Measurements from ENCODE around the gene ARMH1. TPM values are rescaled to one million over a fixed set of nuclear protein-coding genes. Genes with fewer than 3 reads are reported as not detected.

Gene ARMH1
- total RNA-seq, 1 donor from 2014 or later = 4.7 TPM

GRCh38 chr1:44714532-44714931, 40.0 kb downstream of the ARMH1 start:
- DNase-seq (ENCODE audit: low read depth) = no peak
- Histone ChIP-seq H3K36me3 (ENCODE audit: control insufficient read depth, insufficient read depth, low read length) (no peaks in the 10 kb centered on the region), H3K27me3 (ENCODE audit: control insufficient read depth, insufficient read depth, low read length) (no peaks in the 10 kb centered on the region), H3K4me3 (ENCODE audit: low read depth, low read length) (no peak overlapping the region)
- TF ChIP-seq CTCF (IDR thresholded peaks at IDR 0.05; ENCODE audit: insufficient read depth, low read length, poor library complexity, severe bottlenecking) = no peak

- Histone ChIP-seq H3K27me3 (ENCODE audit: control insufficient read depth, insufficient read depth, low read length) (no peaks in the 10 kb centered on the region), H3K4me3 (ENCODE audit: low read depth, low read length) (no peak overlapping the region)
- DNase-seq (ENCODE audit: low read depth) = no peak
These were observed 40.5 kb downstream of the ARMH1 start for GRCh38 chr1:44714944-44715571.

GRCh38 chr1:44717156-44717555, 42.6 kb downstream of the ARMH1 start:
- no peak overlapping the region for H3K4me3 ChIP-seq (ENCODE audit: low read depth, low read length)
- H3K27me3 ChIP-seq (ENCODE audit: control insufficient read depth, insufficient read depth, low read length) = no peaks in the 10 kb centered on the region
- H3K36me3 ChIP-seq (ENCODE audit: control insufficient read depth, insufficient read depth, low read length) = no peaks in the 10 kb centered on the region
- no peak for TF ChIP-seq CTCF (IDR thresholded peaks at IDR 0.05; ENCODE audit: insufficient read depth, low read length, poor library complexity, severe bottlenecking)
- DNase-seq (ENCODE audit: low read depth) = no peak

More at GRCh38 chr1:44714944-44715571, 40.5 kb downstream of the ARMH1 start:
- H3K36me3 ChIP-seq (ENCODE audit: control insufficient read depth, insufficient read depth, low read length) = no peaks in the 10 kb centered on the region
- peak; percentile 88 for TF ChIP-seq CTCF (IDR thresholded peaks at IDR 0.05; ENCODE audit: insufficient read depth, low read length, poor library complexity, severe bottlenecking)

- H3K36me3 ChIP-seq (ENCODE audit: control insufficient read depth, insufficient read depth, low read length) = no peaks in the 10 kb centered on the region
- no peak overlapping the region for H3K4me3 ChIP-seq (ENCODE audit: low read depth, low read length)
- no peak for TF ChIP-seq CTCF (IDR thresholded peaks at IDR 0.05; ENCODE audit: insufficient read depth, low read length, poor library complexity, severe bottlenecking)
- no peaks in the 10 kb centered on the region for H3K27me3 ChIP-seq (ENCODE audit: control insufficient read depth, insufficient read depth, low read length)
- no peak for DNase-seq (ENCODE audit: low read depth)
These were observed 43.1 kb downstream of the ARMH1 start for GRCh38 chr1:44717653-44718052.

- no peak for TF ChIP-seq CTCF (IDR thresholded peaks at IDR 0.05; ENCODE audit: insufficient read depth, low read length, poor library complexity, severe bottlenecking)
- Histone ChIP-seq H3K36me3 (ENCODE audit: control insufficient read depth, insufficient read depth, low read length) (no peaks in the 10 kb centered on the region), H3K27me3 (ENCODE audit: control insufficient read depth, insufficient read depth, low read length) (no peaks in the 10 kb centered on the region), H3K4me3 (ENCODE audit: low read depth, low read length) (no peak overlapping the region)
- DNase-seq (ENCODE audit: low read depth) = no peak
These were observed 43.6 kb downstream of the ARMH1 start for GRCh38 chr1:44718091-44718490.

DNA sequence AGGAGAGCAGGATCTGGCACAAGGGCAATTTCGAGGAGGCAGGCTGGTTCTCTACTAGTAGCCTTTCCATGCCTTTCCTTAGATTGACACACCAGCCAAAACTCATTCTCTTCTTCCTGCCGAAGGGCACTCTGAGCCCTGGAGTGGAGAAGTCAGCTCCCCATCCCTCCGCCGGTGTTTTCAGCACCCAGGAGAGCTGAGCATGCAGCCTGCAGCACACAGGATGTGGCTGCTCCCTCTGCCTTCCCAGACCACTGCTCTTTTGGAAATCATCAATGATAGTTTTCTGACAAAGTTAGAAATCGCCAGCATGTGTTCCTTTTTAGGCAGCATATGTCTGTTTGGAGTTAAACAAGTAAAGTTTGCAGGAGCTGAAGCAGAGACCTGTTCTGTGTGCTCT, 44.8 kb downstream of the ARMH1 start:
- no peak for TF ChIP-seq CTCF (IDR thresholded peaks at IDR 0.05; ENCODE audit: insufficient read depth, low read length, poor library complexity, severe bottlenecking)
- no peaks in the 10 kb centered on the region for H3K36me3 ChIP-seq (ENCODE audit: control insufficient read depth, insufficient read depth, low read length)

More for the DNA sequence above, 44.8 kb downstream of the ARMH1 start:
- no peak for DNase-seq (ENCODE audit: low read depth)
- H3K4me3 ChIP-seq (ENCODE audit: low read depth, low read length) = no peak overlapping the region
- H3K27me3 ChIP-seq (ENCODE audit: control insufficient read depth, insufficient read depth, low read length) = no peaks in the 10 kb centered on the region
